HCT116 (cell line): Measurements from ENCODE around the gene HOXC12. TPM values are rescaled to one million over a fixed set of nuclear protein-coding genes. Genes with fewer than 3 reads are reported as not detected.

Source experiments
- ATAC-seq: fragments of 200-7000 bp; cut with Tn5 transposase; 2 replicates; pipeline ENCODE4 v1.9.1; 2020; ENCODE audit warnings: mild to moderate bottlenecking, moderate library complexity
- BruUV-seq: library from RNA; stranded (reverse); fragments of 400-500 nt; replicated peaks from 2 replicates; lab custom pipeline; 2021; lab: Mats Ljungman, UMichigan
- CTCF ChIA-PET: fragments of 300-600 bp; sonication (Branson Sonifier 250); formaldehyde crosslinking; loops from one replicate; lab custom pipeline; 2021; ENCODE audit warnings: antibody characterized with exemption; lab: Charles Lee
- POLR2A ChIA-PET: fragments of 300-600, 350-600 bp; sonication (Branson Sonifier 250); formaldehyde crosslinking; loops from one replicate; lab custom pipeline; 2021; ENCODE audit warnings: antibody characterized with exemption; lab: Charles Lee
- RAD21 ChIA-PET, 2 experiments: fragments of 300-600 bp; sonication (Branson Sonifier 250); formaldehyde crosslinking; loops; one replicate each; lab custom pipeline; 2023; ENCODE audit warnings: low total read pairs in 2 of 2; ENCODE audit not compliant: uncharacterized antibody in 2 of 2, unreplicated experiment in 2 of 2, low non-redundant PET in 1 of 2; lab: Charles Lee
- DNase-seq: peaks from one replicate; pipeline ENCODE4 v3.0.0-alpha.2; 2010; ENCODE audit warnings: low read depth, low spot score
- H2AFZ ChIP-seq: fragments of 200-600 bp; shearing (Covaris generic), sonication (generic); 2 replicates; pipeline ENCODE4 v1.6.1; 2017; ENCODE audit warnings: low read depth, mixed run types, mixed read lengths, antibody characterized with exemption, low read length; ENCODE audit not compliant: poor library complexity, severe bottlenecking
- H3K27ac ChIP-seq: 2 replicates; pipeline ENCODE4 v1.5.1; 2012; ENCODE audit warnings: low read depth, low read length
- H3K27me3 ChIP-seq: fragments of 200-600 bp; sonication (generic); 2 replicates; pipeline ENCODE4 v1.6.1; 2016; ENCODE audit warnings: mixed run types, low read length, mixed read lengths; ENCODE audit not compliant: insufficient read depth
- H3K36me3 ChIP-seq, 2 experiments: fragments of 200-500 bp in 1 of 2; fragments of 200-600 bp in 1 of 2; sonication (Bioruptor generic) in 1 of 2; sonication (generic) in 1 of 2; 2 replicates each; pipeline versions ENCODE4 v1.5.1 to v1.6.1; 2014 to 2016; ENCODE audit warnings: low read length in 2 of 2, inconsistent platforms in 1 of 2, mixed read lengths in 1 of 2, mixed run types in 1 of 2; ENCODE audit not compliant: insufficient read depth in 2 of 2, control insufficient read depth in 1 of 2
- H3K4me1 ChIP-seq, 2 experiments: fragments of 200-600 bp in 1 of 2; sonication (generic) in 1 of 2; 2 replicates each; pipeline versions ENCODE4 v1.5.1 to v1.6.1; 2012 to 2017; ENCODE audit warnings: low read length in 2 of 2, inconsistent platforms in 1 of 2, mild to moderate bottlenecking in 1 of 2, mixed read lengths in 1 of 2, mixed run types in 1 of 2, moderate library complexity in 1 of 2; ENCODE audit not compliant: insufficient read depth in 2 of 2, control insufficient read depth in 1 of 2
- H3K4me2 ChIP-seq: fragments of 200-600 bp; sonication (generic); 2 replicates; pipeline ENCODE4 v1.6.1; 2017; ENCODE audit warnings: mixed run types, low read length, mixed read lengths
- H3K4me3 ChIP-seq, 2 experiments: fragments of 200-600 bp in 1 of 2; sonication (generic) in 1 of 2; replicated peaks in 1 of 2; 2 replicates each; pipeline ENCODE4 v1.5.1; 2011 to 2016; ENCODE audit warnings: low read length in 2 of 2, control low read depth in 1 of 2, low read depth in 1 of 2, mild to moderate bottlenecking in 1 of 2, mixed read lengths in 1 of 2, mixed run types in 1 of 2
- H3K79me2 ChIP-seq: fragments of 200-600 bp; sonication (generic); 2 replicates; pipeline ENCODE4 v1.6.1; 2017; ENCODE audit warnings: mild to moderate bottlenecking, mixed run types, low read length, moderate library complexity, mixed read lengths; ENCODE audit not compliant: insufficient read depth
- H3K9ac ChIP-seq: fragments of 200-600 bp; sonication (generic); 2 replicates; pipeline ENCODE4 v1.6.1; 2016; ENCODE audit warnings: low read length, mixed read lengths
- H3K9me2 ChIP-seq: fragments of 200-600 bp; sonication (generic), shearing (Covaris generic); 2 replicates; pipeline ENCODE4 v1.6.1; 2017; ENCODE audit warnings: mixed run types, mild to moderate bottlenecking, moderate library complexity; ENCODE audit not compliant: insufficient read depth
- H3K9me3 ChIP-seq, 2 experiments: fragments of 200-500 bp in 1 of 2; fragments of 200-600 bp in 1 of 2; sonication (Bioruptor generic) in 1 of 2; sonication (generic) in 1 of 2; 2 replicates each; pipeline ENCODE4 v1.6.1; 2014 to 2017; ENCODE audit warnings: low read length in 2 of 2, mixed read lengths in 2 of 2, inconsistent platforms in 1 of 2, low read depth in 1 of 2, mild to moderate bottlenecking in 1 of 2, mixed run types in 1 of 2, moderate library complexity in 1 of 2; ENCODE audit not compliant: control insufficient read depth in 1 of 2, insufficient read depth in 1 of 2
- H4K20me1 ChIP-seq: fragments of 200-600 bp; sonication (generic), shearing (Covaris generic); 2 replicates; pipeline ENCODE4 v1.6.1; 2017; ENCODE audit warnings: mixed run types, mild to moderate bottlenecking, moderate library complexity; ENCODE audit not compliant: insufficient read depth
- CBX3 ChIP-seq: IDR thresholded peaks from 2 replicates; pipeline ENCODE4 v1.6.1; 2012; ENCODE audit warnings: low read depth
- ELF1 ChIP-seq: IDR thresholded peaks from 2 replicates; pipeline ENCODE4 v1.6.1; 2012; ENCODE audit warnings: low read depth, borderline replicate concordance
- POLR2A ChIP-seq: IDR thresholded peaks from 2 replicates; pipeline ENCODE4 v1.7.0; 2011; ENCODE audit warnings: borderline replicate concordance; ENCODE audit not compliant: insufficient read depth, insufficient read length; ENCODE audit errors: extremely low read depth
- POLR2AphosphoS5 ChIP-seq: IDR thresholded peaks from 2 replicates; pipeline ENCODE4 v1.6.1; 2011; ENCODE audit warnings: mild to moderate bottlenecking, low read depth, low read length, moderate library complexity
- SIN3A ChIP-seq: IDR thresholded peaks from 2 replicates; pipeline ENCODE4 v1.6.1; 2012; ENCODE audit warnings: low read depth
- SP1 ChIP-seq: IDR thresholded peaks from 2 replicates; pipeline ENCODE4 v1.6.1; 2012; ENCODE audit warnings: low read depth
- SRF ChIP-seq: IDR thresholded peaks from 2 replicates; pipeline ENCODE4 v1.6.1; 2012; ENCODE audit warnings: low read depth
- TCF7L2 ChIP-seq: IDR thresholded peaks from 2 replicates; pipeline ENCODE4 v1.7.0; 2011; ENCODE audit warnings: borderline replicate concordance, inconsistent platforms; ENCODE audit not compliant: insufficient read depth, insufficient read length; ENCODE audit errors: extremely low read depth
- YY1 ChIP-seq: IDR thresholded peaks from 2 replicates; pipeline ENCODE4 v1.6.1; 2011; ENCODE audit warnings: low read length, low read depth, moderate library complexity, mild to moderate bottlenecking; ENCODE audit not compliant: insufficient replicate concordance; ENCODE audit errors: extremely low read depth
- ZFX ChIP-seq: fragments of 450-650 bp; IDR thresholded peaks from 2 replicates; pipeline ENCODE4 v1.6.1; 2017
- intact Hi-C: fragments of 100-400 bp; cut with micrococcal nuclease; formaldehyde crosslinking; loops from 2 replicates; pipeline ENCODE4 v1.10.0; 2022
- total RNA-seq: library from RNA; stranded (reverse); gene quantifications from one replicate; pipeline ENCODE4 v1.2.1, GENCODE V29; 2021; ENCODE audit not compliant: unreplicated experiment
- TF ChIP-seq, protein P1 (sequence below): IDR thresholded peaks from 2 replicates; pipeline ENCODE4 v1.6.1; 2012; ENCODE audit warnings: low read depth
- TF ChIP-seq, protein P2 (sequence below), 3 experiments: fragments of 200-600 bp in 1 of 3; sonication (generic) in 1 of 3; IDR thresholded peaks in 2 of 3; conservative IDR thresholded peaks in 1 of 3; 2 replicates each; pipeline ENCODE4 v1.5.1; 2012 to 2017; ENCODE audit warnings: low read depth in 2 of 3, low read length in 2 of 3, antibody characterized with exemption in 1 of 3, borderline replicate concordance in 1 of 3, control low read depth in 1 of 3, mild to moderate bottlenecking in 1 of 3, mixed read lengths in 1 of 3, mixed run types in 1 of 3, moderate library complexity in 1 of 3; ENCODE audit not compliant: insufficient read depth in 1 of 3

Gene HOXC12
- total RNA-seq, 1 experiment from 2014 or later = not detected

DNA sequence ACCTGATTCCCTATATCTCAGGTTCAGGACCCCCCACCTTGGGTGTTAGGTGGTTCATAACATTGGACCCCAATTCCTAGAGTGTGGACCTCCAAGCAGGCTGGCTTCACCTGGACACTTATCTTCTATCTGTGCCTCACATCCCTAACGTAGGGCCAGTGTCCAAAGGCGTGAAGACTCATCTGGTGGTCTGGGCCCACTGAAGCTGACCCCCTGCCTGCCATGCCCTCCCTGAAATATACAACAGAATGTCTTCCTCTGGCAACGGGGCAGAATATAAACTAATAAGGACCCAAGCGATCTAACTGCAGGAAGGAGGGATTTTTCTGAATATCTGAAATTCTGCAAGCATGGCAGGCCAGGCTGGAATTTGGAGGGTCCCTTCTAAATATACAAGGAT, 10.5 kb upstream of the HOXC12 start:
- DNase-seq (no peak), ATAC-seq (no peak)
- peaks cover 0 to under 1% of the 10 kb centered on the region in 2 experiments; a peak in 1 of 4 replicates for H3K4me1 ChIP-seq
- ChIA-PET POLR2A (no interaction called here), RAD21 (no interaction called here), CTCF (no interaction called here)
- no peak overlapping the region for H3K27ac ChIP-seq
- no peak overlapping the region for H2AFZ ChIP-seq
- no peaks in the 10 kb centered on the region for H3K36me3 ChIP-seq
- H3K9me3 ChIP-seq = no peaks in the 10 kb centered on the region
- H3K27me3 ChIP-seq = no peaks in the 10 kb centered on the region
- H3K79me2 ChIP-seq = no peaks in the 10 kb centered on the region
- no peak overlapping the region for H3K4me2 ChIP-seq
- no peaks in the 10 kb centered on the region for H3K9me2 ChIP-seq
- intact Hi-C loops = no loop called here
- no peak for TF ChIP-seq SRF
- no peak for TF ChIP-seq SIN3A
- TF ChIP-seq POLR2A = no peak
- no peak for TF ChIP-seq TCF7L2
- TF ChIP-seq SP1 = no peak
- H3K4me3 ChIP-seq = no peak overlapping the region
- BruUV-seq = no TSS peak
- no peaks in the 10 kb centered on the region for H4K20me1 ChIP-seq
- no peak overlapping the region for H3K9ac ChIP-seq

DNA sequence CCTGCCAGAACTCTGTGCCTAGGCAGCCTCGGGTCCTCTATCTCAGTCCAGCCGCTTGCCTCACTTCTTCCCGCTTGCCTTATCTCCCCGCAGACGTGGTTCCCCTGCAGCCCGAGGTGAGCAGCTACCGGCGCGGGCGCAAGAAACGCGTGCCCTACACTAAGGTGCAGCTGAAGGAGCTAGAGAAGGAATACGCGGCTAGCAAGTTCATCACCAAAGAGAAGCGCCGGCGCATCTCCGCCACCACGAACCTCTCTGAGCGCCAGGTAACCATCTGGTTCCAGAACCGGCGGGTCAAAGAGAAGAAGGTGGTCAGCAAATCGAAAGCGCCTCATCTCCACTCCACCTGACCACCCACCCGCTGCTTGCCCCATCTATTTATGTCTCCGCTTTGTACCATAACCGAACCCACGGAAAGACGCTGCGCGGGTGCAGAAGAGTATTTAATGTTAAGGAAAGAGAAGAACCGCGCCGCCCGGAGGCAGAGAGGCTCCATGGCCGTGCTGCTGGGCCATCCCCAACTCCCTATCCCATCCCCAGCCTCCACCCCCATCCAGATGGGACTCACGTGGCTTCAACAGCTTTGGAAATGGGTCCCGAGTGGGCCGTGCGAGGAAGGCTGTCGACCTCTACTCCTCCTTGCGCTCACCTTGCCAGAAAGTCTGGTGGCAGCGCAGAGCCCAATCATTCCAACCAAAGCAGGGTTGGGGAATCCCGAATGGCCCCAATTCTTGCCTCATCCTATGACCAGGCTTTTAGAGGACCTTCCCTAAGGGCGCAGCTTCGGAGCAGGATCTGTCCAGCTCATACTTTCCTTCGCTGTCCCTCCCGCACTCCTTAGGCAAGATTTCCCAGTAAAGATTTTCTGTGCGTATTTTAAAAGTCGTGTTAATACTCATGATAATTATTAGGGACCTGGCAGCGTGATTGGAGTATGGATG, 9.5 kb upstream of the HOXC12 start:
- H2AFZ ChIP-seq = no peak overlapping the region
- no peaks in the 10 kb centered on the region for H4K20me1 ChIP-seq
- no peaks in the 10 kb centered on the region; a peak in 1 of 4 replicates for H3K4me1 ChIP-seq
- ChIA-PET RAD21 (no interaction called here), CTCF (no interaction called here), POLR2A (no interaction called here)
- no peak overlapping the region for H3K4me3 ChIP-seq
- H3K4me2 ChIP-seq = no peak overlapping the region
- no peaks in the 10 kb centered on the region for H3K79me2 ChIP-seq
- H3K36me3 ChIP-seq = no peaks in the 10 kb centered on the region
- no peak overlapping the region for H3K27ac ChIP-seq
- TF ChIP-seq ZFX (no peak), POLR2AphosphoS5 (no peak), CBX3 (no peak), YY1 (no peak), SP1 (no peak), ELF1 (no peak)
- TF ChIP-seq, protein P1, sequence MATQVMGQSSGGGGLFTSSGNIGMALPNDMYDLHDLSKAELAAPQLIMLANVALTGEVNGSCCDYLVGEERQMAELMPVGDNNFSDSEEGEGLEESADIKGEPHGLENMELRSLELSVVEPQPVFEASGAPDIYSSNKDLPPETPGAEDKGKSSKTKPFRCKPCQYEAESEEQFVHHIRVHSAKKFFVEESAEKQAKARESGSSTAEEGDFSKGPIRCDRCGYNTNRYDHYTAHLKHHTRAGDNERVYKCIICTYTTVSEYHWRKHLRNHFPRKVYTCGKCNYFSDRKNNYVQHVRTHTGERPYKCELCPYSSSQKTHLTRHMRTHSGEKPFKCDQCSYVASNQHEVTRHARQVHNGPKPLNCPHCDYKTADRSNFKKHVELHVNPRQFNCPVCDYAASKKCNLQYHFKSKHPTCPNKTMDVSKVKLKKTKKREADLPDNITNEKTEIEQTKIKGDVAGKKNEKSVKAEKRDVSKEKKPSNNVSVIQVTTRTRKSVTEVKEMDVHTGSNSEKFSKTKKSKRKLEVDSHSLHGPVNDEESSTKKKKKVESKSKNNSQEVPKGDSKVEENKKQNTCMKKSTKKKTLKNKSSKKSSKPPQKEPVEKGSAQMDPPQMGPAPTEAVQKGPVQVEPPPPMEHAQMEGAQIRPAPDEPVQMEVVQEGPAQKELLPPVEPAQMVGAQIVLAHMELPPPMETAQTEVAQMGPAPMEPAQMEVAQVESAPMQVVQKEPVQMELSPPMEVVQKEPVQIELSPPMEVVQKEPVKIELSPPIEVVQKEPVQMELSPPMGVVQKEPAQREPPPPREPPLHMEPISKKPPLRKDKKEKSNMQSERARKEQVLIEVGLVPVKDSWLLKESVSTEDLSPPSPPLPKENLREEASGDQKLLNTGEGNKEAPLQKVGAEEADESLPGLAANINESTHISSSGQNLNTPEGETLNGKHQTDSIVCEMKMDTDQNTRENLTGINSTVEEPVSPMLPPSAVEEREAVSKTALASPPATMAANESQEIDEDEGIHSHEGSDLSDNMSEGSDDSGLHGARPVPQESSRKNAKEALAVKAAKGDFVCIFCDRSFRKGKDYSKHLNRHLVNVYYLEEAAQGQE = no peak
- TF ChIP-seq, protein P2, sequence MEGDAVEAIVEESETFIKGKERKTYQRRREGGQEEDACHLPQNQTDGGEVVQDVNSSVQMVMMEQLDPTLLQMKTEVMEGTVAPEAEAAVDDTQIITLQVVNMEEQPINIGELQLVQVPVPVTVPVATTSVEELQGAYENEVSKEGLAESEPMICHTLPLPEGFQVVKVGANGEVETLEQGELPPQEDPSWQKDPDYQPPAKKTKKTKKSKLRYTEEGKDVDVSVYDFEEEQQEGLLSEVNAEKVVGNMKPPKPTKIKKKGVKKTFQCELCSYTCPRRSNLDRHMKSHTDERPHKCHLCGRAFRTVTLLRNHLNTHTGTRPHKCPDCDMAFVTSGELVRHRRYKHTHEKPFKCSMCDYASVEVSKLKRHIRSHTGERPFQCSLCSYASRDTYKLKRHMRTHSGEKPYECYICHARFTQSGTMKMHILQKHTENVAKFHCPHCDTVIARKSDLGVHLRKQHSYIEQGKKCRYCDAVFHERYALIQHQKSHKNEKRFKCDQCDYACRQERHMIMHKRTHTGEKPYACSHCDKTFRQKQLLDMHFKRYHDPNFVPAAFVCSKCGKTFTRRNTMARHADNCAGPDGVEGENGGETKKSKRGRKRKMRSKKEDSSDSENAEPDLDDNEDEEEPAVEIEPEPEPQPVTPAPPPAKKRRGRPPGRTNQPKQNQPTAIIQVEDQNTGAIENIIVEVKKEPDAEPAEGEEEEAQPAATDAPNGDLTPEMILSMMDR (IDR thresholded peaks at IDR 0.05 in 2 of 3, conservative IDR thresholded peaks at IDR 0.05 in 1 of 3; ENCODE audit: borderline replicate concordance in 1 of 3, insufficient read depth in 1 of 3, low read depth in 2 of 3, low read length in 2 of 3) = no peak
- no peaks in the 10 kb centered on the region for H3K9me3 ChIP-seq
- no peak overlapping the region for H3K9ac ChIP-seq
- BruUV-seq = no TSS peak
- no peaks in the 10 kb centered on the region for H3K9me2 ChIP-seq
- ATAC-seq = no peak
- no peaks in the 10 kb centered on the region for H3K27me3 ChIP-seq
- DNase-seq = no peak
- intact Hi-C loops = no loop called here
